Measurements from ENCODE around the gene GNG12. TPM values are rescaled to one million over a fixed set of nuclear protein-coding genes. Genes with fewer than 3 reads are reported as not detected.

GNG12 gene
- total RNA-seq, 2 experiments from 2014 or later = not detected

GRCh38 chr1:67736750-67737149, 96.5 kb downstream of the GNG12 start:
- Histone ChIP-seq H3K4me1 (ENCODE audit: insufficient read depth, low read length) (peaks cover 19% of the 10 kb centered on the region), H3K36me3 (ENCODE audit: insufficient read depth, low read length) (no peaks in the 10 kb centered on the region), H3K27me3 (ENCODE audit: control insufficient read depth in 1 of 2, insufficient read depth in 2 of 2, low read length in 2 of 2) (no peaks in the 10 kb centered on the region), H3K9me3 (ENCODE audit: control insufficient read depth in 1 of 2, insufficient read depth in 1 of 2, low read length in 2 of 2) (no peaks in the 10 kb centered on the region), H3K27ac (ENCODE audit: low read depth in 1 of 2, low read length in 2 of 2) (no peak overlapping the region), H3K4me3 (ENCODE audit: low read length) (no peak overlapping the region)
- DNase-seq (no peak), ATAC-seq (ENCODE audit: poor library complexity) (no peak)
- Mint-ChIP-seq H3K4me3 (peak overlapping the region; percentile 65), H3K36me3 (ENCODE audit: low read depth) (no peaks in the 10 kb centered on the region), H3K27me3 (no peaks in the 10 kb centered on the region), H3K27ac (peak overlapping the region; percentile 86), H3K4me1 (ENCODE audit: low read depth) (peaks cover 27% of the 10 kb centered on the region), H3K9me3 (no peaks in the 10 kb centered on the region)
- intact Hi-C loops (cut with DNase I, micrococcal nuclease) = no loop called here
- ChIA-PET CTCF (no interaction called here), POLR2A (interaction anchor here (1.0 to 2.6 kb wide), 2 partner anchors 25 to 52 kb away, joined by 3 to 24 read pairs; partner anchors contain the start of gene GADD45A)
- TF ChIP-seq CTCF (IDR thresholded peaks at IDR 0.05) = no peak

GRCh38 chr1:67735806-67736627, 97.2 kb downstream of the GNG12 start:
- Histone ChIP-seq H3K4me1 (ENCODE audit: insufficient read depth, low read length) (peaks cover 19% of the 10 kb centered on the region), H3K27ac (ENCODE audit: low read depth in 1 of 2, low read length in 2 of 2) (no peak overlapping the region), H3K4me3 (ENCODE audit: low read length) (peak overlapping the region; percentile 27), H3K36me3 (ENCODE audit: insufficient read depth, low read length) (no peaks in the 10 kb centered on the region), H3K9me3 (ENCODE audit: control insufficient read depth in 1 of 2, insufficient read depth in 1 of 2, low read length in 2 of 2) (no peaks in the 10 kb centered on the region), H3K27me3 (ENCODE audit: control insufficient read depth in 1 of 2, insufficient read depth in 2 of 2, low read length in 2 of 2) (no peaks in the 10 kb centered on the region)
- no peaks in the 10 kb centered on the region for H3K36me3 Mint-ChIP-seq (ENCODE audit: low read depth)
- H3K27me3 Mint-ChIP-seq = no peaks in the 10 kb centered on the region
- peak; percentile 92 for ATAC-seq (ENCODE audit: poor library complexity)
- no peak for TF ChIP-seq CTCF (IDR thresholded peaks at IDR 0.05)
- peak overlapping the region; percentile 86 for H3K27ac Mint-ChIP-seq
- DNase-seq = peak in 12 of 14 experiments; percentile 13 to 57 (median 32)
- POLR2A ChIA-PET = interaction anchor here (1.0 to 2.6 kb wide), 2 partner anchors 24 to 51 kb away, joined by 3 to 24 read pairs; partner anchors contain the start of gene GADD45A
- intact Hi-C loops (cut with DNase I, micrococcal nuclease) = no loop called here
- H3K9me3 Mint-ChIP-seq = no peaks in the 10 kb centered on the region
- H3K4me3 Mint-ChIP-seq = peak overlapping the region; percentile 65
- CTCF ChIA-PET = no interaction called here
- H3K4me1 Mint-ChIP-seq (ENCODE audit: low read depth) = peaks cover 27% of the 10 kb centered on the region

- no peak overlapping the region for H3K4me3 Mint-ChIP-seq
- TF ChIP-seq CTCF (IDR thresholded peaks at IDR 0.05) = no peak
- ChIA-PET POLR2A (interaction anchor here (3.8 kb wide), 1 partner anchor 50 kb away, joined by 18 read pairs; the partner anchor contains the start of gene GADD45A), CTCF (no interaction called here)
- Histone ChIP-seq H3K27ac (ENCODE audit: low read depth in 1 of 2, low read length in 2 of 2) (no peak overlapping the region), H3K4me1 (ENCODE audit: insufficient read depth, low read length) (peaks cover 19% of the 10 kb centered on the region), H3K27me3 (ENCODE audit: control insufficient read depth in 1 of 2, insufficient read depth in 2 of 2, low read length in 2 of 2) (no peaks in the 10 kb centered on the region), H3K4me3 (ENCODE audit: low read length) (no peak overlapping the region), H3K36me3 (ENCODE audit: insufficient read depth, low read length) (no peaks in the 10 kb centered on the region), H3K9me3 (ENCODE audit: control insufficient read depth in 1 of 2, insufficient read depth in 1 of 2, low read length in 2 of 2) (no peaks in the 10 kb centered on the region)
- peaks cover 27% of the 10 kb centered on the region for H3K4me1 Mint-ChIP-seq (ENCODE audit: low read depth)
- DNase-seq (no peak), ATAC-seq (ENCODE audit: poor library complexity) (no peak)
- no peaks in the 10 kb centered on the region for H3K36me3 Mint-ChIP-seq (ENCODE audit: low read depth)
- peak overlapping the region; percentile 86 for H3K27ac Mint-ChIP-seq
- intact Hi-C loops (cut with DNase I, micrococcal nuclease) = no loop called here
- H3K27me3 Mint-ChIP-seq = no peaks in the 10 kb centered on the region
- H3K9me3 Mint-ChIP-seq = no peaks in the 10 kb centered on the region
Observed at GRCh38 chr1:67735206-67735605, 98.1 kb downstream of the GNG12 start.

All from CD4-positive, alpha-beta T cell (primary cell).